GM10847 (cell line): ENCODE results near the gene BBX.

Experiments
- POLR2A ChIP-seq: IDR thresholded peaks from 2 replicates; pipeline ENCODE4 v1.6.1; 2011; ENCODE audit not compliant: insufficient read length; ENCODE audit errors: extremely low read depth

Gene BBX

DNA sequence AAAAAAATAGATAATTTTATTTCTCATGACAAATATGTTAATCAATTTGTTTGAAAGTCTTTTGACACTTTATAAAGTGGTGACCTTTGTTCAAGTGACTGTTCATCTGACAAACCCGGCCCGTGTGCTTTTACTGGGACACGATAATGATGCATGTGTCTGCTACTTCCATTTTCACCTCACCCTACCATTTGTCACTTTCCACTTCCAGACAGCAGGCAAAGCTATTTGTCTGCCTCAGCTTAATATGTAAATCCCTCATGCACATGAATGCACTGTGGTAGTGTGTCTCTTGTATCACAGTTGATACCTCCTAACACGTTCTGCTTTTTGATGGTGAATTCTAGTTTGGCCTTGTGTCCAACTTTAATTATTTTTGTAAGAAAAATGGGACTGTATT lies 204.3 kb downstream of the BBX start:
- no peak for TF ChIP-seq POLR2A

DNA sequence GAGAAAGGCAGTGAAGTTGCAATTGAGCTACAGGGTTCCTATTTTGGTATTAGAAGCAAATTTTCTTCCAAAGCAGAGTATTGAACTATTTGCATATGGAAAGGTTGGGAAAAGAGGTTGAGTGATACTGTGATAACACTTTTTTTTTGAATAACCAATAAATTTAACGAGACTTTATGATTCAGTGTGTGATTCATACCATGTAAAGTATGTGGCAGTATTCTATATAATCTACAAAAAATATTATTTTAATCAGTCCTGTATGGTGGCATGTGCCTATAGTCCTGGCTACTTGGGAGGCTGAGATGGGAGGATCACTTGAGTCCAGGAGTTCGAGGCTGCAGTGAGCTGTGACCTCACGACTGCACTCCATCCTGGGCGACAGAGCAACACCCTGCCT lies 206.9 kb downstream of the BBX start:
- no peak for TF ChIP-seq POLR2A

DNA sequence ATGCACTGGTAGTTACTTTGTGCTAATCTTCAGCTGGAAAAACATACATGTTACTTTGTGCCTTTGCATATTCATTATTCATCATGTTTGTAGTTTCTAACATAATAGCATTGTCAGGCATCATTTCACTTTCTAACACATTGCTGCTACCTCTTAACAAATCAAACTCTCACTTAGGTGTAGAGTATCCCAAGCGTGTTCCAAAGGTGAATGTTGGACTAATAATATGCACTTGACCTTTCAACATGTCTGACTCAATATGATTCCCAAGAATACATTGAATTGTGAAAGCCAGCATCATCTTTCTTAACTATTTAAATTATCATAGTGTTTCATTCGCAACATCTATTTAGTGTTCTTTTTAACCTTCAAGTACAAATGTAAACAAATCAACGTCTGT lies 211.6 kb downstream of the BBX start:
- TF ChIP-seq POLR2A = no peak

DNA sequence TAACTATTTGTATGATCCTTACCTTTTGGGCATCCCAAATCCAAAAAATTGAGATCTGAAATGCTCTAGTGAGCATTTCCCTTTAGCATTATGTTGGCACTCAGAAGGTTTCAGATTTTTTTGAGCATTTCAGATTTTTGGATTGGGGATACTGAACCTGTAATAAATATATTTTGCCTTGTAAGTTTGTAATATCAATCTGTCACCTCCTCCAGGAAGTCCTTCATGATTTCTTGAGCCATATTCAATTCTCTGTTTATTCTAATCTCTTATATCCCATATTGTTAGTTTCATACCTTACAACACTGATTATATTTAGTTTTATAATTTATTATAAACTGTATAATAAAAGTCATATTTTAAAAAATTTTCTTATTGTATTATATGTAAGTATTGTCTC lies 215.2 kb downstream of the BBX start:
- TF ChIP-seq POLR2A = no peak

DNA sequence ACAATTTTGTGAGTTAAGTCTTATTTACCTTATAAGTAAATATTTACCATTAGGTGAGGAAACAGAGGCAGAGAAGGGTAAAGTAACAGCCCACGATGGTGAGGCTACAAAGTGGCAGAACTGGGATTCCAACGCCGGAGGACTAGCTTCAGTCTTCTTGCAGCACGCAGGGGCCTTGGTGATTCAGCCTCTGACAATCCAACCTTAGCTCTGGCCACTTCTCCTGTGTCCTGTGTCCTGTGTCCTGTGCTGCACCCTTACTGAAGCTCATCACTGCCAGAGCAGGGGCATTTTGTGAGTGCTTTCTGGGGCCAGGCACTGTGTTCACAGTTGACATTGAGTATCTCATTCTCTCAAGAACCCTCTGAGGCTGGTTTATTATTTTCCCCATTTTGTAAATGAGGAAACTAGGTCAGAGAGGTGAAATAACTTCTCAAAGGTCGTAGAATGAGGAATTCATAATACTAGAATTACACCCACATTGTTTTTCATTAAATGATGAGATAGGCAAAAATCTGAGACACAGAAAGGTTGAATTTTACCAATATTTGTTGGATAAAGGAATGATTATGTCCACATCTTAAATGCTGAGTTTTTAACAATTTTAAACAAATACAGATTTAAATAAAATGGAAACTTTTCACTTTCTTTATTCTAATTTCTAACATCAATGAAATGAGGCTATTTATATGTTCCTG lies 215.9 kb downstream of the BBX start:
- no peak for TF ChIP-seq POLR2A

DNA sequence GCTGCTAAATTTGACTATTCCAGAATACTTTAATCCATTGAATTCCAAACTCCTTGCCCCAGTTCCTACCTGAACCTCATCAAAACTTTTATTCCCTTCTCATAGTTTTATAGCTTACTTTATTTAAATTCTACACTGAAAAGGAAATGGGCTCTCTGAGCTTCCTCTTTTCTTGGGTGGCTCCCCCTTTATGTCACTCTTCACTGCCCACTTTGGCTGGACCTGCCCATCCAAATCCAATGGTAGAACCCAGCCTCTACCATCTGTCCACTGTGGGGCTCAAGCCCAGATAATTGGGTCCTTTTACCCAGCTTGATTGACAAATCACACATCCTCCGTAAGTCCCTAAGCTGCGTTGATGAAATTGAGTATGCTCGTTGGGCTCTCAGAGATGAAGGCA lies 216.5 kb downstream of the BBX start:
- no peak for TF ChIP-seq POLR2A

DNA sequence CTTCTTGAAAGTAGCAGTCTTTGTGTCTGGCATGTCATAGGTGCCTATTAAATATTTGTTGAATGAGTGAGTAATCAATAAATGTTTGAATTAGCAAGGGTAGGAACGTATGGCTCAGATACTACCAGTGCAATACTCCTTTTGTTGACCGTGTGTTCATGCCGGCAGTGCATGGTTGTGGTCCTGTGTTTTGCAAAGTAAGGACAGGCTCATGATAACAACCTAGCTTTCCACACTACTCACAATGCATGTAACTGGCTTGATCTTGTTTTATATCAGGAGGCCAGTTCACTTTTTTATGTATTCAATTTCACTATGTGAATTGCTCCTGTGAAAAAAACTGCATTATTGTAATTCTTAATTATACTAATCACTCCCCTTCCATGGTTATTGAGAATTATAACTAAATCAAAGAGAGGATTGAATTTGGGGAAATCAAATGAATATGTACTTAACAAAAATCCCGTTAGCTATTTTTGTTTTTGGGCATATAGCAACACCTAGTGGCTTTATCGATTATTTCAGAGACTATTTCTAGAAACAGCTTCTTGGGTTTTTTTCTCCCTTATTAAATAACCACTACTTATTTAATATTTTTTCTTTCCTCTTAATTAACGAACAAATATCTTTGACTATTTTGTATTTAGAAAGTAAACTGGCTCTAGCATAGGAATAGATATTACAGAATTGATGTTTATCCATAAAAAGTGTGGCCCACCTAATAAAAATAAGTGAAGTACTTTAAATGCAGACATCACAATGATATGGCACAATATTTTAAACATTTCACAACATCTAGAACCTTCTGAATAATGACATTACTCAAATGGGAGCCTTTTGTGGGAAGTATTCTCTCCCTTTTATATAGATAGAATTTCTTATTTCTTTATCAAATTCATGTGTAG lies 218.5 kb downstream of the BBX start:
- TF ChIP-seq POLR2A = no peak

DNA sequence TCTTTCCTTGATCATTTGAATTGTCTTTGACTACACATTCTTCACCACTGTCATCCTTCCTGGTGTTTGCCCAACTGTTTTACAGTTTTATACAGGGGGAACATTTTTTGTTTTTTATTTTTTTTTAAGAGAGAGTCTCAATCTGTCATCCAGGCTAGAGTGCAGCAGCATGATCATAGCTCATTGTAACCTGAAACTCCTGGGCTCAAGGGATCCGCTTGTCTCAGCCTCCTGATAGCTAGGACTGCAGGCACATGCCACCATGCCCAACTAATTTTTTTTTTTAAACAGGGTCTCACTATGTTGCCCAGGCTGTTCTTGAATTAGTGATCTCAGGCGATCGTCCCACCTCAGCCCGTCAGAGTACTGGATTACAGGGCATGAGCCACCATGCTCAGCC lies 222.6 kb downstream of the BBX start:
- no peak for TF ChIP-seq POLR2A

DNA sequence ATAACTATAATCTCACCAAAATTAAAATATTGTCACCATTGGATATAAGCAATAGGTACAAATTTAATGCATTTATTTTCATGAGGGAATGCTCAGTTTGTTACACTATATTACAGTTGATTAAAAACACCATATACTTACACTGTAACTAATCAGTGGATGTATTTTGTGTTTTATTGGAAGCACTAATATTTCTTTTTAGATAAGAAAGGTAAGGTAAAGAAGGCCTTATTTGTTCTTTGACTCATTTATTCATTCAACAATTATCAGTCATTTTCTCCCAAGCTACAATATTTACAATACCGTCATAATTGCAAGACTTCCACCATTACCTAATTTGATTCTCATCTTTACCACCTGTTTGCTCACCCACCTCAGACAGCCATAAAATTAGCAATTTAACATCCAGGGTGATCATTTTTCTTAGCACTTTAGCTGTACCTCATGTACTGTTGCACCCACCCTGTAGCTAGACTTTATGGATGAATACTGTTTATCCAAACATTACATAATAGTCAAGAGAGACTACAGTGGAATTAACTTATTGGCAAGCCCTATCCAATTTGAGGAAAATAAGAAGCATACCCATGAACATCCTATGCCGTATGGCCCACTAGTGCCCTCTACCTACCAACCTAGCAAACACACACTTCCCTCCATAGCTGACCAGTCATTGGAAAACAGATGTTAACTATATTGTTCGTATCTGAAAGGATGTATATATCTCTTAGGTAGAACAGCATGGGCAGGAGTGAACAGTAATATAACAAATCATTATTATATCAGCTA lies 229.6 kb downstream of the BBX start:
- no peak for TF ChIP-seq POLR2A

DNA sequence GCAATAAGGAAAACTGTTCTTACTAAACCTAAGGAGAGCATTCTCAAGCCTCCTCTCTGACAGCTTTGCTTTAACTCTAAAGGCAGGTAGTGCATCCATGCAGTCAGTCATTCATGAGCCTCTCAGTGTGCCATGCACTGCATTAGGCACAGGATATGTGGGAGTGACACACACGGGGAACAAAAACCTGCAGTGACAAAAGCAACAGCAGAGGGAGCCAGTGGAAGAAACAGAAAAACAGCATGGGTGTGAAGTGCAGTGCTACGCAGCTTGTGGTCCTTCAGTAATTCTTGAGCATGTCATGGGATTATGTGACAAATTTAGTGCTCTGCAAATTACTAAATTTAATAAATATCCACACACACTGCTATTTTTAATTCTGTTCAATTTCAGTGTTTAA lies 230.7 kb downstream of the BBX start:
- TF ChIP-seq POLR2A = no peak

DNA sequence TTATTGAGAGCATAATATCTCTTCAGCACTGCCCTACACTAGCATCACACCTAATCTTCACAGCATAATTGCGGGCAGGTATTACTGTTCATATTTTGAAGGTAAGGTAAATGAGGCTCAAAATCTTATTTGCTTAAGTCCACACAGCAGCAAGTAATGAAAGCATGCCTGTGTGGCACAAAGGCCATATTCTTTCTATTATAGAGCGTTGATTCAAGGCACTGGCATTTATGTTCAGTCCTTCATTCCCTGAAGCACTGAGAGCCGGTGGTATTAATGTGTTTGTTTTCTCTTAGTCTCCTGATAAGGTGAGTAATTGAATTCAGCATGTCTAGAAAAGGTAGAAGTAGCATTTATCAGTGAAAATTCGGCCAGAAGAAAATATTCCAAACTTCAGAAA lies 231.2 kb downstream of the BBX start:
- TF ChIP-seq POLR2A = no peak

DNA sequence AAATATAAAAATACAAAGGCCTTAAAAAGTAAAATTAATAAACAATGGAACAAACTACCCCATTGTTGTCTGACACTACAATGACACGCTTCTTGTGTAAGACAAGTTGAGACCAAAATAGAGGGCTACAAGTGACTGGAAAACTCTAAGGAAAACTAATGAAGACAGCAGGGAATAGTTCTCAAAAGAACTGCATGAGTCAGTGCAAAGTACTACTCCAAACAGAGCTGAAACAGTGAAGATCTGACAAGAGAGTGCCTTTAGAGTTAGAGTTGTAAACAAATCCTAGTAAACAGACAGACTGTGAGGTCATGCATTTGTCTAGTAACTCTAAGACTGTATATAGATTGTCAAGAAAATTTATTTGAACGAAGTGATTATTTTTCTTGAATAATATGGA lies 233.9 kb downstream of the BBX start:
- no peak for TF ChIP-seq POLR2A

DNA sequence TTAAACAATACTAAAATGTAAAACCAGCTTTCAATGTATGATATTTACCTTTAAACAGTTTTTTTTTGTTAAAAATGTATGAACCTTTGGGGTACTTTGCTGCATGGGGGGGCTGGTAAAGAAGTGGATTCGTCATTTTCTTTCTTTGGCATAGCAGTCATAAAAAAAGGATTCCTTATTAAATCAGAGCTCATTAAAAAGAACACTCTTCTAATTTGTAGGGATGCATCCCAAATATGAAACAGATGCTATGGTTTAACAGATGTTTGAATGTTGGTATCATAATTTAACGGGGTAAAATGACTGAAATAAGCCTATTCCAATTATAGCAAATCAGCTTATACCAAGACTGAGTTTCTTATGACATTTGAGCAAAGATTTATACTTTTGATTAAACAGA lies 234.4 kb downstream of the BBX start:
- no peak for TF ChIP-seq POLR2A

DNA sequence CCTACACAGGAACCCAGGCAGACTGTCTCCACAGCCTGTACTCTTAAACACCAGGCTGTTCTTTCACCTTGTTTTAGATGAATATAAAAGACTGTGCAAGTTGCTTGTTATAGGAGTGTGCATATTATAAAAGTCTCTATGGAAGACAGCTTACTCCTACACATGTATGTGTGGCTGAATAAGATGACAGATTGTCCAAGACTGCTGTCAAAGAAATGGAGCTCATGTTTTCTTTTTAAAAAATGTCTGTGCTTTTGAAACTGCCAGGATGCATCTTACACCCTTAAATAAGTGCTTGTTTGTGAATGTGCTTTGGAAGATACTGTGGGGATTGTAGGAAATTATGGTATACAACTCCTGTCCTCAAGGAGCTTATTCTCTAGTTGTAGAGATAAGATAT lies 237.4 kb downstream of the BBX start:
- no peak for TF ChIP-seq POLR2A

DNA sequence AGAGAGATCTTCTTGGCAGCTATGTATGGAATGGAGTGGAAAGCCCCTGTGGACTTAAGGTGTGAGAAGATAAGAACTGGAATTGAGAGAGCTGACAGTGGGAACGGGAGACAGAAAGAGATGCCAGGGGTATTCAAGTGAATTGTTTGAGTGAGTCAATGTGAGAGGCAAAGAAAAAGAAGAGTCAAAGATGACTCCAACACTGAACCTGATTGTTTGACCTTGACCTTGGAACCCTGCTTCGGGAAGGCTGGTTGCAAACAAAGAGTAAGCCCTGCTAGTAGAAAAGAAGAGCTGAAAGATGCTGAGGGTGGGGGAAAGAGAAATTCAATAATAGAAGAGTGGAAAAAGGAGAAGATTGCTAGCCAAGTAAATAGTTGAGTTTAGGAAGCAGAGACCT lies 238.6 kb downstream of the BBX start:
- TF ChIP-seq POLR2A = no peak

DNA sequence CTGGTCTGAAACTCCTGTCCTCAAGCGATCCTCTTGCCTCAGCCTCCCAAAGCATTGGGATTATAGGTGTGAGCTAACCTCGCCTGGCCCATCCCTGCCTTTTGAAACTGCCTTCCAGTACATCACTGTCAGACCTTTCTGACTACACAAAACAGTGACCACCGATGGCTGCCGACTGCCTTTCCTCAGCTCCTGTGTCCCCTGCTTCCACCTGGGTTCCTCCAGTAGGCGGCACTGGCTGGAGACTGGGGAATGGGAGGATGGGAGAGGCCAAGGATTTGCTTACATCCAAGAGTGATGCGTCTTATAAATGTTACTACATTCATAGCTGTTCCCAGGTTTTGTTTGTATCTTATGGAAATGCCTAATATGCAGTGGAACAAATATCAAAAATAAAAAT lies 242.8 kb downstream of the BBX start:
- no peak for TF ChIP-seq POLR2A

DNA sequence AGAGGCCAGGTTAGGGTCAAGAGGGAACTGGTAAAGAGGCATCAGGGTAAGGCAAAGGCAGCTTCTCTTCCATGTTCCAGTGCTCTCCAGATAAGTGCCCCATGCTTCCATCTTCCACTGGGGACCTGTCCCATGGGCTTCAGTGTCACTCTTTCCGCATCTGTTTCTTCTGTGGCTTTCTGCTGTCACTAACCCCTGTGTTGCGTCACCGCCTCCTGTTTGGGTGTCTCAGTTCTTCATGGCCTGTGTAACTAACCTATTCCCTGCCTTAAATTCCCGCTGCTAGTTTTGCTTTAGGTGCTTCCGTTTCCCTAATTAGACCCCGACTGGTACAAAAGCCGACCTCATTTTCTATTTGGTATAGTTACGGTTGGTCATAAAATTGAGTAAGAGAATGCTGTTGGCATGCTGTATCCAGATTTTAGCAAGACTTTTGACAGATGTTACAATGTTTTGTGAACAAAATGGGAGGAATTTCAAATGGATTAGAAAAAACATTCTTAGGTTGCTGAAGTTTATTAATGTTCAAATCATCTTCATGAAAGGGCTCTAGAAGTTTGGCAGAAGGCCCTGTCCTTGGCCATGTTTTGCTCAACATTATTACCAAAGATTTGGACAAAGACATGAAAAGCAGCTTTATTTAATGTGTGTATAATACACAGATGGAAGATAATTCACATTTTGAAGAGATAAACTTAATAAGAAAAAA lies 245.3 kb downstream of the BBX start:
- TF ChIP-seq POLR2A = no peak
